IPS DF 4.7 (cell line): ENCODE results near the gene TTN.

ENCODE experiments used
- DNase-seq: peaks from one replicate; pipeline ENCODE4 v3.0.0-alpha.2; 2013; ENCODE audit warnings: low spot score; ENCODE audit errors: extremely low read depth

TTN gene

DNA sequence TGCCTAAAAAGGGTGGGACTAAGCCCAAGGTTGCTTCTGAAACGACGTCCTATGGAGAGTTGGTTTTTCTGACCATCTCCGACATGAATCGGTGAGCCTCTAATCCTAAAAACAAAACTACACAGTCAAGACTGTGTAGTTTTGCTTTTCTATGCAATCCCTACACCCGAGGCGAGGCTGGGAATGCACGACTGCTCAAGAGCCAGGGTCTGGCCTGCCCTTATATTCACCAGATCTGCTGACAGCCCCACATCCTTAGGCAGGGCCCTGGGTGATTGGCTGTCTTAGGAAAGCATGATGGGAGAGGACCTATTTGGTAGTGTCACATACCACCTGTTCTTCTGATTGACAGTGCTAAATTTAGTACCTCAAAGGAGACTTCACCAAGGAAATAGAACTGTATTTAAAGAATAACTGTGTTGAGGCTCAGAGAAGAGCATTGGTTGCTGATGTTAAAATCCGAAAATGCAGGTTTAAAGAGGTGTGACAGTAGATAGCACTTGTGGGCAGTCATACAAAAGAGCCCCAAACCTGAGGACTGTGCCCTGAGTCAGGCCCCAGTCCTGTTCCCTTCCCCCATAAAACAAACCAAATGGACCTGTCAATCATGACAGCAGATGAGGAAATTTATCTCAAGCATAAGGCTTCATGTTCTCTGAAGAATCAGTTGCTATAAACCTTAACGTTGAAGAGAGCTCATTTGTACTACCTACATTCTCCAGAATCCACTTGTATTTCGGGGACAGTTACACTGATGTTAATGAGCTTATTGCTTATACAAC is at the start of gene TTN:
Gene TTN (minus strand): TSS at position 197 of the 782 bp plus-strand sequence. CDS start 2,781 bp downstream, outside the sequence.
- DNase-seq: no peak

DNA sequence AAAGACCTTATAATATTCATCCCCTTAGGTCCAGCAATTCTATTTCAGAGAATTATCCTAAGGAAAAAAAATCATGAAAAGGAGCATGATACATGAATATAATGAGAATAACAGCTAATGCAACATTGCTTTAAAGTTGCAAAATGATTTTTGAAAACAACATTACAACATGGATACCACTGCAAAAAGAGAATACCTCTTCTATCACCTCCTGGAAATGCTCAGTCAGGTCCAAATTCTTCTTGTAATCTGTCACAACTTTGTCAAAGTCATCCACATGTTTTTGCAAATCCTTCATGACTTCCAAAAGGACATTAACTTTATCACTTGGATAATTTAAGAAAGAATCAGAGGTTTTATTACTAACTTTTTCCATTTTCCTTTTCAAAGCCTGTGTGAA is 47.9 kb upstream of the TTN start:
- DNase-seq: no peak

DNA sequence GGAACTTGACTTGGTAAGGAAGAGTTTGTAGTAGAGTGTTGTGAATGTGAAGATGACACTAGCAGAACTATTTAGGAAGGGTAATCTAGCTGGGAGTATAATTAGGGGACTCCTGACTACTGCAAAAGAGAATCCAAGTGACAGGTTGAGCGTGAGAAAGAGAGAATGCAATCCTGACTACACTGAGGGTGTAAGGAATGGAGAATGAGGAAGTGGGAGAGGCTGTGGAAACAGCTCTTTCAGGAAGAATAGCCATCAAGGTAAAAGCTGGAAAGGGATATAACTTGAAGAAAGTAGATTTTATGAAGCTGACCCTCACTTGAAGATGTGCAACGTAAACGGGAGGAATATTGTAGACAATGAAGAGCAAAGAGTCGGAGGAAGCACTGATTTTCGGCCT is 41.1 kb upstream of the TTN start:
- no peak for DNase-seq

DNA sequence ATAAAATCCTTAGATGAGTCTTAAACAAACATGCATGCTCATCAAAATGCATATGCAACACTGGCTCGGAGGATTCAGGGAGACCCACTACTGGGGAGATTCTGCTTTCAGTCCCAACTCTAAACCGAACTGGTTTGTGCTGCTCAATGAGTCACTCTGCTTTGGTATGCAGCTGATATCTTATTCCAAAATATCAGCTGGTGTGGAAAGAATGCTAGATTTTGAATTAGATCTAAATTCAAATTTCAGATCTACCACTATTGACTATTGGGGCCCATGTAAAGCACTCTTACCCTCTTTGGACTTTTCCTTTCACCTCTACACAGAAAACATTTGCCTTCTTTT is 39.2 kb upstream of the TTN start:
- no peak for DNase-seq

DNA sequence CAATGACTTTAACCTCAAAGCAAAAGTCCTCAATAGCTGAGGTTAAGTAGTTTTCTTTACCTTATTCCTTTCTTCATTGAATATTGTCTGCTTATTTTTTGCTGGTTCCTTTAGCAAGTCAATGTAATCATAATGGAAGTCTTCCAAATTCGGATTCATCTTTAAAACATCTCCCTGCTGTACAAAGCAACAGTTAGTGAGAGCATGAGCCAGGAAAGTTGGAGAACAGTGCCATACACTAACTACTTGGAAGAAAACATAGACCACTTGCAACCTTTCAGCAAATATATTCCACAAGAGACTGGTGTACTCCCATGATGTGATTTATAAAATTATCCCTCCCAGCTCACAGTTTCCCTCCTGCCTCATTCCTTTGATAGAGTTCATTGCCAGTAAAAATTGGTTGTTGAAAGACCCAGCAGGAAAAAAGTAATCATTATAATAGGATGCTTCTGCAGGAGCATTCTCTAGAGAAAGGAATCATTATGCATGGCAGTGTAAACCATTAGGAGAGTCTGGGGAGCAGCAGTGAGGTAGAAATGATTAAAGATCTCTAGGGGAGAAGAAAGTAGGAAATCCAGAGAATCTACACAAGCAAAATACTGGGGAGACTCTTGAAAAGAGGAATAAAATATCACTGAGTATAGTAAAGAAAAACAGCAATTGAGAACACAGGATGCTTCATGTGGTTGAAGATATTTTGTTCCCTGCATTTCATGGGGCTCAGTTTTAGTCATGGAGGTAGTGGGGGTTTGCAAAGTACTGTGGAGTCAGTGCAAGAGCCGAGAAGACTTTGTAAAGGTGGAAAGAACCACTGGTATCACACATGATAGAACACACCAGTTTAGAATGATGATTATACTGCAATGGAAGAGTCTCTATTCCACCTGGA is 38.6 kb upstream of the TTN start:
- no peak for DNase-seq

DNA sequence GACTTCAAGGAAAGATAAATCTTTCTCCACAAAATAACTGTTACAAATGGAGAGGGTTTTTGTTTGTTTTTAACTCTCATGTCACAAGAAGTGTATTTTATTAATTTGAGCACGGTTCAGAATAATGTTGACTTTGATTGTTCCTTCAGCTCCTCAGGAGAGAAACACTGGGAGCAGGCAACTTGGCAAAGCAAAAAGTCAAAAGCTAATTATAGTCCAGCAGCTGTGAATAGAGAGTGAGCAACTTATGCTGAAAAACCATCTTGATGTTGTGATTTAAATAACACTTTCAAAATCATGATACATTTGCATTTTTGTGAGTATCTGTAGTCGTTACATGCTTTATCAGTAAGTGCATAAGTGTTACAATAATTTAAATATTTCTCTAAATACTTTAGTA is 37.5 kb upstream of the TTN start:
- DNase-seq: no peak

DNA sequence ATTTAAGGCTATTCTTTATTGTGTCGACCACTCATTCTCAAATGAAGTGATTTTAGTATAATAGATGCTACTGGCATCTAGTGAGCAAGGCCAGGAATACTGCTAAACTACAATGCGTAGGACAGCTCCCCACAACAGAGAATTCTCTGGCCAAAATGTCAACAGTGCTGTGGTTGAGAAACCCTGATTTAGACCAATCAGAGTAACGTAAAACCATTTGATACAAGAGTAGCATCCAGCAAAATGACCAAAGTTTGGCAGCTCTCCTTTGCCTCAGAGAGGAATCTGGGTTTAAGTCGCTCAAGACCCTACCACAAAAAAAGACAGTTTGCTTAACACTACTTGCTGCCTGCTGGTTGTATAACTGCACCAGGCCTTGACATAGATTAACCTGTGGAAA is 37.0 kb upstream of the TTN start:
- no peak for DNase-seq

DNA sequence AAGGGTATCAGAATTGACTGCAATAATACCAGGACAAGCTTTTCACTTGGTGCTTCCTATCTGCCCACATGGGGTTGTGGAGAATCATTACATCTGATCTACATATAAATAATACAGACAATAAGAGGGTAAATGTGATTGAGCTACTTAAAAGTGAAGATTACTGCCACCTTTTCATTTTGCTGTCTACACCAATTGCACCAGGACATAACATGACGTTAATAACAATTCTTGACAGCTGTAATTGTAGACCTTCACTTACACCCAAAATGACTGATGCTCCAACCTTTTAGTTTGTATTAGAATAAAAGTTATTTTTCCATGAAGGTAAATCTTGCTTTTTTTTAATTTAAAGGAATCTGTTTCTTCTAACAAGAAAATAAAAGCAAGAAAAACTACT is 36.5 kb upstream of the TTN start:
- DNase-seq: no peak

DNA sequence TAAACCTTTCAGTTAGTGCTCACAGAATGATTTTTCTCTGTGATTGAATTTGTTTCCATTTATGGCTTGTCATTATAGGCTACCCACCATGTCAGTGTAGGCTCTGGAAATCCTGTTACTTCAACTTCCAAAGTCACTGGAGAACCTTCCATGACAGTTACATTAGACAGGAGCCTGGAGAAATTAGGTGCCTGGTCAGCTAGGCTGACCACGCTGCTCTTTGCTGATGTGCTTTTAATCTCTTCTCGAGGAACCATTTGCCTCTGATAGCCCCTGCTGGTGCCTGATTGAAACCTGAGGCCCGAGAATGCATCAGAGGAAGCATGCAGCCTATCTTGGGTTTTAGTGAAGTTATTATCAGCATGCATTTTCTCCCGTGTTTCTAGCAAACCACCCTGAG is 29.6 kb upstream of the TTN start:
- DNase-seq: no peak

DNA sequence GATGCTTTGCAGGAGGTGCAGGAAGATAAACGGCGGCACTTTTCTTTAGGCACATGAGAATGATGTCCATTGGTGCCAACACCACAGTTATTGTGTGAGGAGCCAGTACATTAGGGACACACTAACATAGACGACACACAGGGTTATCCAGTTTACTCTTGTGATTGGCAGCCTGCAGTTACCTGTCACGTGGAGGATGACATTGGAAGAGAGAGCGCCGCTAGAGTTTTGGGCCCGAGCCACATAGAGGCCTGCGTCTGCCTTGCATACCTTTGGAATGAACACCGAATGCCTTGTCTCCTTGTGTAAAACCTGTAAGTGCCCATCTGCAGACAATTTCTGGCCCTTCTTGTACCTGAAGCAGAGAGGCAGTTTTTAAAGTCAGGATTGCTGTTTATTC is 26.9 kb upstream of the TTN start:
- no peak for DNase-seq

DNA sequence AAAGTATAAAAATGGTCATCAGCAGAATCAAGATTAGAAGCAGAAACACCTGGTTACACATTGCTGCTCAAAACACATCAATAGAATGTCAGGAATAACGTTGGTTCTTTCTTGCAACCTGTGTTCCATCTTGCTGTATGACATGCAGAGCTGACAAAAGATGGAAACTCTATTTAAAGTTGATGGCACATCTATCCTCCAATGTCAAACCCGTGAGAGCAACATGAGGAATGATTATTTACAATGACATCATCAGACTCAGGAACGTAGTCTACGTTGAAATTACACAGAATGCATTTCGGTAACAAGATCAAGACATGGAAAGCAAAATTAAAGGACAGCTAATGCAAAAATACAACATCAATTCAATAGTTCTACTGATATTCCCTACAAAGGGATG is 26.2 kb upstream of the TTN start:
- DNase-seq: no peak

DNA sequence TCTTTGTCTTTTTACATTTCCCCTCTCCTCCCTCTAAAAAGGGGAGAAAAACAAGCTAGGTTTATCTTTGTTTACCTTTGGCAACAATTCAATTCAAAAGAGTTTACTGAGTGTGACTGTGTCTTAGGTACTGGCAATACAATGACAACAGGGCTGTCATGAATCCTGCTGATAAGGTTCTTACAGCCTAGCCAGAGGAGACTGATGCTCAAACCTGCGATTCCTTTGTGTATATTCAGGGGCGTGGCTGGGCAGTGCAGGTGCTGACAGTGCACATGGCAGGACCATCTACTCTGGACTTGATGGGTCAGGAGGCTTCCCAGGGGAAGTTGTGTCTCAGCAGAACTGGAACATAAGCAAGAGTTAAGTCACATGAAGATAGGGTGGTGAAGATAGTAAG is 23.2 kb upstream of the TTN start:
- DNase-seq: no peak

DNA sequence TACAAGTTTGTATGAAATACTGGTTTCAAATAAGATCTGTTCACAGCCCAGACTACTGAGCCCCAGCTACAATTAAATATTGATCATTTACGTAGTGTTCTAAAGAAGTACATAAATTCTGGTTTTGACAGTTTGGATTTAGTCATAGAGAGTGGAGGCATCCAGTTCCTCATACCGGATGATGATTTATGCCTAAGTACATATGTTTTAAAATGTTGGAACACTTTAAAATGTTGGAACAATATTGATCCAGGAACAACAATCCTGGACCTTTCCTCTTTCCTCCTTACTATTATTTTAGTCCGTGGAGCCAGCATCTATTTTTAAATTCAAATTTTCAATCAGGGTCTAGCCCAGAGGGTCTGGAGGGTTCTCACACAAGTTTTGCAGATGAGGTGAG is 22.8 kb upstream of the TTN start:
- DNase-seq: no peak

DNA sequence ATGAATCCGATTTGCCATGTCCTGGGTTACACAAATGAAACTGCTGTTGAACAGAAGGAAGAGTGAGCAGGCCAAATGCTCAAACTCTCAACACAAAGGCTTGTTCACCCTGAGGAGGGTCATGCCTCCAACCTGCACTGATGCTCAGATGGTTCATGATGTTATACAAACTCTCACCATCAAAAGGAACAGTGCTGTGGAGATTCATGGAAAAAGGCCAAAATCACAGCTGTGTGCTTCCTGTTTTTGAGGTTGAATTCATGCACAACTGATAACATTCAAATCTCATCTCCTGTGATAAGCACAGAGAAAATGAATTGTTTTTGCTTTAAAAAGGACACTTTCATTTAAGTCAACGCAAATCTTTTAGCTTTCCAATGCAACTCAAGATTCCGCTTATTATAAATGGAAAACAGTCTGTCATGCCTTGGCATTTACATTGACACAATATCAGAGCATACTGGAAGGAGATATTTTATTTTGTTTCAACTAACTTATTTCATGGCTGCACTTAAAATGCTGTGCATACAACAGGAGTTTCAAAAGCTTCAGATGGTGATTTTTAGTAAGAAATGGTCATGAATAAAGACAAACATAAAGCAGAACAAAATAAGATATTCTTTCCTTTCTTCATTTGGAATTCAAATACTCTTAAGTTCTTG is 22.2 kb upstream of the TTN start:
- no peak for DNase-seq

DNA sequence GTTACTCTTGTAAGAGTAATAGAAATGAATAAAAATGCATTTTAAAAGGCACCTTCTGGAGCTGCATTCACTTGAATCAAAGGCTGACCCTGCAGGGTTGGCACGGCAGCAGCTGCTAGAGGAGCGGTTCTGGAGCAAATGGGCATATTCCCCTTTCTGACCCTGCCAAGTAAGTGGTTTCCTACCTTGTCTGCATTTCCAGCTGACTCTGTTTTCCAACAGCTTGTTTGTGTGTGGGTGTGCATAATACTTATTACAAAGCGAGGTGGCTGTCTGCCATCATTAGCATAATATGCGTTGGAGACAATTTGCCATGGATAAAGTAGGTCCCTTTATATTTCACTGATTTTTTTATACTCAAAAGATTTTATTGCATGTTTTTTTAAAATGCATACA is 21.3 kb upstream of the TTN start:
- DNase-seq: no peak

DNA sequence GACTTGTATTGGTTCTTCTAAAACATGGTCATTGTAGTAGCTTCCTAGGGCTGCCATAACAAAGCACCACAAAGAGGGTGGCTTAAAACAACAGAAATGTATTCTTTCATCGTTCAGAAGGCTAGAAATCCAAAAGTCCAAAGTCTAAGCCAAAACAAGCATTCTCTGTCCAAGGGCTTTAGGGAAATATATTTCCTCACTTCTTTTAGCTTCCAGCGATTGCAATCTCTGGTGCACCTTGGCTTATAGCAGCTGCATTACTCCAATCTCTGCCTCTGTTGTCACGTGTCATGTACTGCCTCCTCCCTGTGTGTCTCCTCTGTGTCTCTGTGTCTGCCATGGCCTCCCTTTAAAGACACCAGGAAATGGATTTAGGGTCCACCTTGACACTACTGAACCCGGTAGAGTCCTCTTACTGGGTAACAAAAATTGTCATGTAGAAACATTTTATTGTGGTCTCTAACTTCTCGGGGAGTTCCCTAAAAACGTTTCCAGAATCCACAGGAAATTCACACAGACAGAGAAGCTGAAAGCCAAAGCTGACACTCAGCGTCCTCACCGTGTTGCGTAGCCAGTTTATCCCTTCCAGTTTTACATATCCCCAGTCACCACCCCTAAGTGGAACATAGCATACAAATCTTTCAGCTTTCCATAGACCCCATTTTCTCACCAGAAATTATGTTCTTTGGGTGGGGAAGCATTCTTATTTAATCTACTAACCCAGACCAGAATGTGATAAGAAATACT is 20.7 kb upstream of the TTN start:
- DNase-seq: no peak

DNA sequence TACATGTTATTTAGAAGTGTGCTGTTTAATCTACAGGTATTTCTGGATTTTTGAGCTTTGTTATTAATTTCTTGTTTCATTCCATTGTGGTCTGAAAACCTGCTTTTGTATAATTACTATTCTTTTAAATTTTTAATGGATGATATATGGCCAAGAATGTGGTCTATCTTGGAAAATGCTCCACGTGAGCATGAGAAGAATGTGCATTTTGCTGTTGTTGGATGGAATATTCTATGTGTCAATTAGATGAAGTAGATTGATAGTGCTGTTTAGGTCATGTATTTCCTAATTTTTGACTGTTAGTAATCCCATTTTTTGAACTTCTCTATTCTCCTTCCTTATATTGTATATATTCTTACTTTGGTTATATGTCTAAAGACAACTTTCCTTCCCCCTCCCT is 19.9 kb upstream of the TTN start:
- no peak for DNase-seq

DNA sequence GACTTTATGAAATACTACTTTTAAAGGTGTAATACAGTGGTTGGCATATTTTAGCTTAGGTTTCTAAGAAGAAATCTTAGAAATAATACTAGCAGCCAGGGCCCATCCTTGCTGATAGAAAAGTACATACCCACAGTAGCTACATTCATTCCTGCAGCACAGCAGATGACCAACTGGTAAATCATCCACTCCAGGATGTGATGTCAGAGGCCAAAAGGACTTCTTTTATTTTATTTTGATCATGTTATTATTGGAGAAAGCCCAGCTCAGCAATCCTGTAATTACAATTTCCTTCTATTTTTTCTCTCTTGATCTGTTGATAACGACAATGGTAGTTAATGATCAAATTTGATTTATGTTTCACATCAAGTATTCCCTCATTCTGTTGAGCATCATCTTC is 18.0 kb upstream of the TTN start:
- no peak for DNase-seq

DNA sequence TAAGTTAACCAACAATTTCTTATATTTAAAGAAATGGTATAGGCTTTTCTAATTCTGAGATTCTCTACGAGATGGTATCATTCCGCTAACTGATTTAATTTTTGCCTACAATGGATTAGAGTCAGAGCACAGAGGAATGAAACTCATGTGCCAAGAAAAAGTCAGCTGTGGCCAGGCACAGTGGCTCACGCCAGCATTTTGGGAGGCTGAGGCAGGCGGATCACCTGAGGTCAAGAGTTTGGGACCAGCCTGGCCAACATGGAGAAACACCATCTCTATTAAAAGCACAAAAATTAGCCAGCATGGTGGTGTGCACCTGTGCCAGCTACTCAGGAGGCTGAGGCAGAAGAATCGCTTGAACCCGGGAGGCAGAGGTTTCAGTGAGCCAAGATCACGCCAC is 17.0 kb upstream of the TTN start:
- DNase-seq: no peak

DNA sequence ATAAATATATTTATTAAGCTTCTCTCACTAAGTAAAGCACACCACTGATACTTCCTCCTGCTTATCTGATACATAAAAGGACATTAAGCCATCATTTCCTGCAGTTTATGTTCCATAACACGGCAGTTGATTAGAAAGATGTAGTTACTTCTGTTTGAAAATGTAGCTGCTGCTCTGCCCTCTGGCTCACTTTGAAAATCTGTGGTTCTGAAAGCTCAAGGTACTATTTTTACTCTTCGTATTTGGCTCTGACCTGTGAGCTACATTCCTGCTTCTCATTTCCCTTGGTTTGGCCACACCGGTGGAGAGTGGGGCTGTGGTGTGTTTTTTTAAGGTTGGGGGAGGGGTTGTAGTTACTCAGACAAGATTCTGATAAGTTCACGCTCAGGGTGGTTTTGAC is 12.8 kb upstream of the TTN start:
- DNase-seq: no peak

DNA sequence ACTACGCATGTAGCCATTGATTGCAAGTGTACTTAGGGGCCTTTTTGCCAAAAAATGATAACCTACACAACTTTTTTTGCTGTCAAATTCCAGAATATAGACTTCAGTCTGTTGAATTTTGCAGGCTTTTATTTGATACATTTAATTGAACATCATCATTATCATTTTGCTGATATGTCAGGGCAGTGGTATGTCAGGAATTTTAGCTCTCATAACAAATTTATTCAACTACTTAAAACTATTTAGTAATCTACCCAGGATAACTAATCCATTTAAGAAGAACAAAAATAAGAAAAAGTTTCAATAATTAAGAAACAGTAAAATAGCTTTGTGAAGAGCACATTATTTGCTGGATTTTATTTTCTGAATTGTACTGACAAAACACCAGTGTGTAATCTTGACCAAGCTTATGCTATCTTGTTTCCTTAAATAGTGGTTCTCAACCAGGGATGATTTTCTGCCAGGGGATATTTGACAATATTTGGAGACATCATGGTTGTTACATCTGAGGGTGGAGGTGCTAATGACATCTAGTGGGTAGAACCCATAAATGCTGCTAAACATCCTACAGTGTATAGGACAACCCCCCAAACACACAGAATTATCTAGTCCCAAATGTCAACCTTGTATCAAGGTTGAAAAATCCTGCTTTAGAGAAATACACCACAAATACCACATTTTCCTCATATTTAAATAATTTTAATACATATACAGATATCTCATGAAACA is 12.1 kb upstream of the TTN start:
- DNase-seq: no peak
